HG03039 (cell line): ENCODE measurements around the gene FAM111A.
"Not testable (repeated sequence)": the region's sequence is repeated elsewhere in the genome, so short reads cannot be mapped to it uniquely, and the experiment has no call there.

ENCODE experiments used
- ATAC-seq: cut with Tn5 transposase; IDR thresholded peaks from one replicate; pipeline ENCODE4 v1.9.1; 2021; ENCODE audit warnings: mild to moderate bottlenecking, moderate library complexity; ENCODE audit not compliant: unreplicated experiment

The FAM111A gene, protein sequence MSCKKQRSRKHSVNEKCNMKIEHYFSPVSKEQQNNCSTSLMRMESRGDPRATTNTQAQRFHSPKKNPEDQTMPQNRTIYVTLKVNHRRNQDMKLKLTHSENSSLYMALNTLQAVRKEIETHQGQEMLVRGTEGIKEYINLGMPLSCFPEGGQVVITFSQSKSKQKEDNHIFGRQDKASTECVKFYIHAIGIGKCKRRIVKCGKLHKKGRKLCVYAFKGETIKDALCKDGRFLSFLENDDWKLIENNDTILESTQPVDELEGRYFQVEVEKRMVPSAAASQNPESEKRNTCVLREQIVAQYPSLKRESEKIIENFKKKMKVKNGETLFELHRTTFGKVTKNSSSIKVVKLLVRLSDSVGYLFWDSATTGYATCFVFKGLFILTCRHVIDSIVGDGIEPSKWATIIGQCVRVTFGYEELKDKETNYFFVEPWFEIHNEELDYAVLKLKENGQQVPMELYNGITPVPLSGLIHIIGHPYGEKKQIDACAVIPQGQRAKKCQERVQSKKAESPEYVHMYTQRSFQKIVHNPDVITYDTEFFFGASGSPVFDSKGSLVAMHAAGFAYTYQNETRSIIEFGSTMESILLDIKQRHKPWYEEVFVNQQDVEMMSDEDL

DNA sequence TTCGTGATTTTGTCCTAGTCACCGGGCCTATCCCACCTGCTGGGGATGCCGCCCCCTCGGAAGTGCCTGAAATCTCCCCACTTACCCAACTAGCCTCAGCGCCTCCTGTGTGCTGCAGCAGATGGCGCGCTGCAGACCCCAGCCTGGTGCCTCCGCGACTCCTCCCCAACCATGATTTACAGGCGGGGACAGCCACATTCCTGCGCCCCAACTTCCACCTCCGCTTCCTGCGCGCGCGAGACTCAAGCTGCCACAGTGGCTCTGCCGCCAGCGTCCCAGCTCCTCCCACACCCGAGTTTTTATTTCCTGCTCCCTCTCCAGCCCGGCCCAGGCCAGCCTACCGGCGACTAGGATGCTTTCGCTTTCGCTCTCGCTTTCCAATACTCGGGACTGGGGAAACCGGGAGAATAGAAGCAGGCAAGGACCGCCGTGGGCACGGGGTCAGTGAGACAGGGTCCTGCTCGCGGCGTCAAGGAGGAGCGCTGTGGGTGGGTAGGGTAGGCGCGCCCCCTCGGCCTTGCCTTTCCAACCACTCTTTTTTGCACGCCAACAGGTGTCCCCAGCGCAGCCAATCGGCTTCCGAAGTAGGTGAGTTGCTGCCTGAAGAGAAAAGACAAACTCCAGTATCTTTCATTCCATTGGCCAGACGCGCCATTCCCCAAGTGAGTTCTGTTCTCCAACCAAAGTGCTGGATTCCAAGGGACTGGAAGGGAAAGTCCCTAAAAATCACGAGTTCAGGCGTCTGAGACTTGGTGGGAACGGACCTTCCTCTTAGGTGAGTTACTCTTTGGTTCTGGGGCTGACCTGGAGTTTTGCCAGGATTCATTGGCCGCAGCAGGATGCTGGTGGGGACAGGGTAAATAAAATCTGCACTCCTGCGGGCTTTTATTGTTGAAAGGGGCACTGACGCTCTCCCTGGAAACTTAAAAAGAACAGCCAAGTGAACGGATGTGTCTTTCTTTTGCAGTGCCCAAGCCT is at the start of gene FAM111A:
TSS of gene FAM111A (plus strand) at position 327 of the 978 bp plus-strand sequence. CDS start 6,017 bp downstream, outside the sequence.
- peak; percentile 77 for ATAC-seq

DNA sequence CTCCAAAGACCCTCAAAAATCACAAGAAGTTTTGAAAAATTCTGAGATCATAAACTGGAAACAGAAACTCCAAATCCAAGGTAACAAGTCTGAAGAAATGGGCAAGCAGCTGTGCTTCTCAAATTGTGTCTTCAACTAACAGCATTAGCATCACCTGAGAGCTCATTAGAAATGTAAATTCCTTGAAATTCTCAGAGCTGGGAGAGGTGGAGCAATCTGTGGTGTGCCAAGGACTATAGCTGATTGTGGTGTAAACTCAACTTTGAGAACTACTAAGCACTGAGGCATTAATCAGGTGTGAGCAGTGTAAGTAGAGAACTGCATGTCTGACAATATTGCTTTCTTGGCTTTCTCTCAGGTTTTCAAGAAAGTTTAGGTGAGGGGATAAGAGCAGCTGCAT is 49.1 kb upstream of the FAM111A start:
- not testable (repeated sequence) for ATAC-seq

DNA sequence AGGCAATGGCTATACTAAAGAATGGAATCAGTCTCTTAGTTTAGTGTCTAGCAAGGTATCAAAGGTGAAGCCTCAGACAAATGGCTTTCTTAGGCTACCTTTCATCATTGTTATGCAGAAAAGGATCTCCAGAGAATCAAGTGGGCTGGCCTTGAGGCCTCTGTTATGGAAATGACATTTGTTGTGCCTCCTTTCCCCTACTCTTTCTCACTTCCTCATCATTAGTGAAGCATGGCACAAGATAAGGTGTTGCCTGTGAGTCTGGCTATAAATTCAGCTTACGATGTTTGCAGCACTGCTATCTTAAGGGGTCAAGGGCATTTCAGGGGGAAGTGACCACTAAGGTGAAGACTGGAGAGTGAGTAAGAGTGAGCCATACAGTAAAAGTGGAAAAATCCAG is 47.4 kb upstream of the FAM111A start:
- peak; percentile 75 for ATAC-seq

DNA sequence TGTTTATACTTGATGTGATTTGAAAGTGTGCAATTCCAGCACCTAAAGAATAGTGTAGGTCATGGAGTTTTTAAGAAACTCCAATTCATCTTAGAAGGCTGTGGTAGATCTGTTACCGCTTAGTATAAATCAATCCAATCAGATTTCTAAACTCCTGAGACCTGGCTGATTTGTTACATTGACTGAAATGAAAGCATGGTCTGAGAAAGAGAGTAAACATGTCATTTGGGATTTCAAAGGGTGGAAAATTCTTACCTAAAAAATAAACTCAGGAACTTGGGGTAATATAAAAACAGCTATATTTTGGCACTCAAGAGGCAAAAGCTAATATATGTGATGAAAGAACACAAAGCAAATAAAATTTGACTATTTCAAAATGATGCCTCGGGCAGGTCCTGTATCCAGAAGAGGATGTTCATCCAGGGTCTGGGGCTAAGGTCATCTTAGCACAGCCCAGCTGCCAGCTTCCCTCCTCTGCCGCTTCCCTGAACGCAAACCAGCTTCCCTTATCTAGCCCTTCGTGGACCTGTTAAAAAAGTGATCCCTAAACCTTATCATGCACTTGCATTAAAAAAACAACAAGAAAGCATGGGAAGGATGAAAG is 46.6 kb upstream of the FAM111A start:
- not testable (repeated sequence) for ATAC-seq

DNA sequence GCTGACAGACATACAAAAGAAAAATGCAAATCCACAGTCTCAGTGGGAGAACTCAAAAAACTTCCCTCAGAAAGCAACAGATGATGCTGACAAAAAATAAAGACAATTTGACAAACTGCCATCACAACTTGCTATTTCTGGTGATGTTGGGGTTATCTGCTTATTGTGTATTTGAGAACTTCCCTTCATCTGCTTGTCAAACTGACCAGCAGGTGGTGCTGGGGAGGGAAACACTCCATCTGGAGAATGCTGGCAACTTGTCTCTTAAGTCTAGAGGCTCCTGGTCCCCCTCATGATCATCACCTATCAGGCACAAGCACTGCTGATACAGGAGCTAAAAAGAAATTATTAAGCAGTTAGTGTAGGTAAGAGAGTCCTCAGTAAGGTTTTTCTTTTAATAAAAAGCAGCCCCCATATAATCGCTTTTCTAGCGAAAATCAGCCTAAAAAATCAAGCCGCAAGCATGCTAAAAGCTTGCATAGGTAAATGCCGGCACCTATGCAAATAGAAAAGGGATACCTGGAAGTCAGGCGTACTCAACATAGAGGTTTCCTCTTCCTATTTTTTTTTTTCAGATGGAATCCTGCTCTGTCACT is 45.4 kb upstream of the FAM111A start:
- ATAC-seq = no peak

DNA sequence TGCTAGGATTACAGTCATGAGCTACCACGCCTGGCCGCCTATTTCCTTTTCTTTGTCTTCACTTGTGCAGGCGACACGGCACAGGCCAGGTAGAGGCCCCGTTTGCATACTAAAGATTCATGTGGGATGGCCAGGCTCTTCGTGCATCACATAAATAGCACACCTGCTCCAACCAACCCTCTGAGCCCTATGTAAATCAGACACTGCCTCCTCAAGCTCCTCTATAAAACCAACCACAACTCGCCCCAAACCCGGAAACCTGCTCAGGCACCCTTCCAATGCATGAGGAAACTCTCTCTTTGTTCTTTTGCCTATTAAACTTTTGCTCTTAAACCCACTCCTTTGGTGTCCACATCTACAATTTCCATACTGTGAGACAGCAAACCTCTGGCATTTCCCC is 44.7 kb upstream of the FAM111A start:
- ATAC-seq = peak; percentile 26

DNA sequence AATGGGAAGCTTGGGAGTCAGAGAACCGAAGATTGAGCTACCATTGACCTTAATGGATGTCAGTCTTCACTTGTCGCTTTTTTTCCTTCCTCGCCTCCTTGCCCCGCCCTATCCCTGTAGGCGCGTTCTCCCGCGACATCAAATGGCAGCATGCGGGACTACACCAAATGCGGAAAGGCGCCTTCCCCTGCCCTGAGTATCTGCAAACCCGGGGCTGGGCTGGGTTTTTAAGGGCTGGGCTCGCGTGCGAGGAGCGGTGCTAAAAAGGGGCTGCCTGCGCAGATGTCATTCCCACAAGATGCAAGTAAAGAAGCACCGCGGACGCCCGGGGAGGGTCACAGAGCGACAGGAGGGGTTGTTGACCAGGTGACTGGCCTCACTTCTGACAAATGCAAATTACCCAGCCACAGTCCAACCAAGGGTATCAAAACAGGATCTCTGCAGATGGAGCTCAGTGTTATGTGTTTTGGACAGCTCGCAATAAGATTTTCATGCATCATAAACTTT is 40.3 kb upstream of the FAM111A start:
- peak; percentile 70 for ATAC-seq

DNA sequence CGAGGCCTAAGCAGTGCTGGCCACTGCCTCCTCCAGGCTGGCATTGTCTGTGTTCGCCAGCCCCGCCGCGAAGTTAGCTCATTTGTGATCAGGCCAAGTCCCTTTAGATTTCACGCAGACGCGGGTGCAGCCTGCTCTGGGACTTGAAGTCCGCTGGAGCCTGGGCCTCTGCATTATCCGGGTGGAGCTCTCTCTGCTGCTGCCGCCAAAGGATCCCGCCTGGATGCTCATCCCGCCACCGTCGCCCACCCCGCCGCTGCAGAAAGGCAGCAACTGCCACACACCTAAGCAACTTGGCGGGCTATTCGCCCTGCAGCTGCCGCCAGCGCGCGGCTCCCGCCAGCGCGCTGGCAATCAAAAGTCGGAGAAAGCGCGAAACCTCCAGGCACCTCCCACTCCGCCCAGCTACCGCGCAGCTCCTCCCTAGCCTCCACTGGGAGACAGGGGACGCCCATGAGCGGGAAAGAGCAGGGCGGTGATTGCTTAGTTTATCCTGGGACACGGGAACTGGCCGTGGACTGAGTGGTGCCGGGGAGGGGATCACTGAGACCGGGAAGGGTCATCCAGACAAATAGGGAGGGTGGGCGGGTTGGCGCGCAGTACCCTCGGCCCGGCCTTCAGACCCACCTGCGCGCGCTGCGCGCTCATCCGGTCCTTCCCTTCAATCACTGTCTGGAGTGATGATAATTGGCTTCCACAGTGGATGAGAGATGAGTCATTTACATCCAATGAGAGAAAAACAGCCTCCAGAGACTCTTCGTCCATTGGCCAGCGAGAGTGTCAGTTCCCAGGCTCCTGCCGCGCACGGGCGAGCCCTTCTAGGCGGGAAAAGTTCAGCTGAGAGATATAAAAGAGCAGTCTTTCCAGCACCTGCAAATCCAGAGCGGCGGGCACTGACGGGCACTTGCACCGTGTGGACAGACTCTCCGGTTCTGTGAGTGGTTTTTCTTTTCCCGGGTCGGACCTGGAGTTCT is 36.0 kb upstream of the FAM111A start, which contains the start of gene FAM111B:
TSS of gene FAM111B (plus strand) at position 875 of the 974 bp plus-strand sequence. CDS start 2,389 bp downstream, outside the sequence.
- ATAC-seq = peak; percentile 70

DNA sequence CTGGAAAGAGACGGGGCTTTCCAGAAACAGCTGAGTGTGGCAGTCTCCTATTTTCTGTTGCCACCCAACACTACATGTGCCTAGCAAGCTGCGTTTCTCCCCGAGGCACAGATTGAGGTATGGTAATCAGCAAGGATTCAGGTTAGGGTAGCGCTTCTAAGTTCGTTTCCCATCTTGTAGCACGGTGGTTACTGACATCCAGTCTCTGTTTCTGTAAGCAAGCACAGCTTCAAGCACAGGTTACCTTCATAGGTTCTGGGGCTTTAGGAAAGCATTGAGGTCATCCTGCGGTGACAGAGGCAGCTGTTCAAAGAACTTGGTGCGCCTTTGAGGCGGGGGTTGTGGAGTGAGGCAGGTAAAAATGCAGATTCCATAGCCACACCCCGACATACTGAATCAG is 34.9 kb upstream of the FAM111A start:
- peak; percentile 27 for ATAC-seq

DNA sequence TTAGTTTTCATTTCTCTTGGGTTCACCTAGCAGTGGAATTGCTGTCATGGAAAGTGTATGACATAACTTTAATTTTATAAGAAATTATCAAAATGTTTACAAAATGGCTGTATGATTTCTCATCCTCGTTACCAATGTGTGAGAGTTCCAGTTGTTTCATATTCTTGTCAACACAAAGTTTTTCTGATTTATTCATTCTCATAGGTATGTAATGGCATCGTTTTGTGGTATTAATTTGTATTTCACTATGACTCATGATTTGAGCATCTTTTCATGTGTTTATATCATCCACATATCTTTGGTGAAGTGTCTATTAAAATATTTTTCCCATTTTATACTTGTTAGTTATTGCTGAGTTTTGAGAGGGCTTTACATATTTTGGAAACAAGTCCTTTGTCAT is 30.2 kb upstream of the FAM111A start:
- ATAC-seq = no peak

DNA sequence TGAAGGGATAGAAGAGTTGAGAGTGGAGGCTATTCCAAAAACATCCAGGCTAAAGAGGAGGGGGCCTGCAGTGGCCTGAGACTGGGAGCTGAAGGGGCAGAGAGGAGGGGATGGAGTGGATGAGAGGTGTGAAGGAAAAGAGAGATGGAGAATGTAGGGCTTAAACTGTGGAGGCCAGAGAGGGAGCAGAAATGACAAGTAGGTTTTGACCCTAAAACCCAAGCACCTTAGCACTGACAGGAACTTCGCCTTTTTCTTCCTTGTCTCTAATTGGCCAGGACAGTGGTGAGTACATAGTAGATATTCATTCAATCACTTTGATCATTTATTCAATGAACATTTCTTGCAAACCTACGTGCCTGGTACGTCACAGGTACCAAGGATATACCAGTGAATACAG is 28.3 kb upstream of the FAM111A start:
- ATAC-seq = no peak

DNA sequence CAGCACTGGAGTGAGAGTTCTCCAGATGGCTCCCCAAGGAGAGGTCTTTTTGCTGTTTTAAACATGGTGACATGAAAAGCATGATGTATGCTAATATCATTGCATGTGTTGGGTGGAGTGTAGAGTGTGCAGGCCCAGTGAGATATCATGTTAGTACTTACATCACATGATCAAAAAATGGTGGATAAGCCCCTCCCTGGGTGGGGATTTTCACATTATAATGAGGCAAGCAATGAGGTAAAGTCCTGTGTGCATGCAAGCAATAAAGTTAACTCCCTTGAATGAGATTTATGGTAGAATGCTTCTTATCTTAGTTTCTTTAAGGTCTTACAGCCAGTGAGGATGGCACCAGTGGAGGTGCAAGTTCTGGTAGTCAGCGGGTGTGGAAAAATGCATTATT is 27.1 kb upstream of the FAM111A start:
- no peak for ATAC-seq

DNA sequence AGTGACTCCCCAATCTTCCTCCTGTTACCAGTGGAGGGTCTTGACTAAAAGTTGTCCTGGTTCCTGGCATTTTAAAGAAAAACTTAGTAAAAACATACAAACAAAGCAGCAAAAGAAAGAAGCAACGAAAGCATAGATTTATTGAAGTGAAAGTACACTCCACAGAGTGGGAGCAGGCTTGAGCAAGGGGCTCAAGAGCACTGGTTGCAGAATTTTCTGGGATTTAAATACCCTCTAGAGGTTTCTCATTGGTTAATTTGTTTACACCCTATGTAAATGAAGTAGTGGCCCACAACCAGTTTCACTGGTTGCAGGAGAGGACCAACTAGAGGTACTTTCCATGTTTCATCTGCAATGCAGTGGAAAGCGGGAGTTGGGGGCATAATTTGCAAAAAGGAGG is 24.9 kb upstream of the FAM111A start:
- no peak for ATAC-seq

DNA sequence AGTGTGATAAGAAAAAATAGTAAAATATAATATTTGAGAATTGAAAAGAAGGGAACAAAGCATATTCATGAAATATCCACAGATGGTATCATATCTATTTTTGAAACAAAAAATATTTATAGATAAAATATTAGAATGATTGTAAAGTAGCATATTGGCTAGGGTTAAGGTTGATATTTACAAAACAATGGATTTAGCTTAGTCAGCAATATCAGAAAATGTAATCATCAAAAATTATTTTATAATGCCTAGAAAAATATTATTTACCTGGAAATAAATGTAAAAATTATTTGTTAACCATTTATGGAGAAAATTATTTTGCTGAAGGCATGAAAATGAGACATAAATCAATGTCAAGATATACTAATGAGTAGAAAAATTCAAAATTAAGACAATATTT is 22.8 kb upstream of the FAM111A start:
- ATAC-seq = no peak

DNA sequence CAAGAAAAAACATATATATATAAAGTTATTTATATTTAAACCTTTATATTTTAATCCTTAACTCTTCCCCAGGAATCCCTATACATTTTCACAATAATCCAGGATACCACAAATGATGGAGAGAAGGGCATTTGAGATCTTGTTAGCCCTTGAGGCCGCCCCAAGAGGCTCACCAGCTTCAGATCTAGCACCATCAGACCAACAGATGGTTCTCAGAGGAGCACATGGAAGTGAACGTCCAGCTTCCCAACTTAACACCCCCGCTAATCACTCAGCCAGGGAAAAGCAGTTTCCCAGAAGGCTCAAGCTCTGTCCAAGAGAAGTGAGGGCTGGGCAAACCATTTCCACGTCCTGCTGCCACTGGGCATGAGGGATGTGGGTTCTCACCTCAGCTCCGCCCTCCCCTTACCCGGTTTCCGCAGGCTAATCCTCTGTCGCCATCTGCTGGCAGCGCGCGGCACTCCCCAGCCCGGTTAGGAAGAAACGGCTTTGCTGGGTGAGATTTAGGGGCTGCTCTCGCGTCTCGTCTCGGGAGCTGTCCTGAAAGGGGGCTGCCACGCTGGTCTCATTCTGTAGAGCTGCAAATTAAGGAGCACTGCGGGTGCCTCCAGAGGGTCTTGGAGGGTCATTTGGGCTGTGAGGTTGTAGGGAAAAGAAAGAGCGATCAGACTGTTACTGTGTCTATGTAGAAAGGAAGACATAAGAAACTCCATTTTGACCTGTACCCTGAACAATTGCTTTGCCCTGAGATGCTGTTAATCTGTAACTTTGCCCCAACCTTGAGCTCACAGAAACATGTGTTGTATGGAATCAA is 6.8 kb upstream of the FAM111A start:
- ATAC-seq = peak; percentile 98

DNA sequence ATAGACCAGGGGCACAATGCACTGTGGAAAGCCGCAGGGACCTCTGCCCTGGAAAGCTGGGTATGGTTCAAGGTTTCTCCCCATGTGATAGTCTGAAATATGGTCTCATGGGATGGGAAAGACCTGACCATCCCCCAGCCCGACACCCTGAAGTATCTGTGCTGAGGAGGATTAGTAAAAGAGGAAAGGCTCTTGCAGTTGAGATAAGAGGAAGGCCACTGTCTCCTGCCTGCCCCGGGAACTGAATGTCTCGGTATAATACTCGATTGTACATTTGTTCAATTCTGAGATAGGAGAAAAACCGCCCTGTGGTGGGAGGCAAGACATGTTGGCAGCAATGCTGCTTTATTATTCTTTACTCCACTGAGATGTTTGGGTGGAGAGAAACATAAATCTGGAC is 6.1 kb upstream of the FAM111A start:
- ATAC-seq = not testable (repeated sequence)

DNA sequence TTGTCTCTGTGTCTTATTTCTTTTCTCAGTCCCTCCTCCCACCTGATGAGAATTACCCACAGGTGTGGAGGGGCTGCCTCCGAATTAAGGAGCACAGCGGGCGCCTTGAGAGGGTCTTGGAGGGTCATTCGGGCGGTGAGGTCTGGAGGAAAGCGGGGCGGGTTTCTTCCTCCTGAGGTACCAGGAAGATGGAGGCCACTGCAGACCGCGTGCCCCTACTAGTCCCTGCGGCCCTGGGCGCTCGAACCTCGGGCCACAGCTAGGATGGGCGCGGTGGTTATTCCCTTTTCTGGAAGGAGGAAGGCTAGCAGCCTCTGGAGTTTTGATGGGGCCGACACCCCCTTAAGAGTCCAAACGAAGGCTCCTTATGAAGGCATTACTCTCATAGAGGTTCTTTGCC is 5.5 kb upstream of the FAM111A start:
- ATAC-seq = no peak

DNA sequence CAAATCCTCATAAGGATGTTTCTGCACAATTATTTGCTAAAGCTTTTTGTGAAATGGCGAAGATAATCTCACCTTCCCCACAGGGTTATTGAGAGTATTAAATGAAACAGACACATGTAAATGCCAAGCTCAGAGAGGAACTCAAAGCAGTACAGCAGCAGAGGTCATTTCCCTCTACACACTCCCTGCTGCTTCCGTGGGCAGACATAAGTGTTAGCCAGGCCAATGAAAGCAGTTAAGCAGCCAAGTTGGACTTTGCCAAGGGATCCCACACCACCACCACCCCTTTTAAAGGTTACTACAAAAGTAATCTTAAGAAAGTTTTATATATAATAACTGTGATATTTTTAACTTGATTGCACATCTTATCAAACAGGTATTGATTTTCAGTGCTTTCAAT is 4.0 kb upstream of the FAM111A start:
- no peak for ATAC-seq
